ENCODE results near the gene CNEP1R1. TPM values are rescaled to one million over a fixed set of nuclear protein-coding genes. Genes with fewer than 3 reads are reported as not detected.

The CNEP1R1 gene
- total and polyA plus RNA-seq, 2 of the 4 experiments (the other 2 are of a cell fraction) = 16.1 to 22.0 TPM

- Histone ChIP-seq H3K4ac (ENCODE audit: low read depth, low read length) (no peak overlapping the region), H3K4me1 (ENCODE audit: control insufficient read depth, insufficient read depth, low read length) (no peaks in the 10 kb centered on the region), H2AFZ (replicated peaks; ENCODE audit: low read length, poor library complexity) (no peak overlapping the region), H3K18ac (ENCODE audit: low read depth, low read length) (no peak overlapping the region), H3K27ac (ENCODE audit: insufficient read depth, low read length) (no peak overlapping the region), H3K27me3 (ENCODE audit: control insufficient read depth, insufficient read depth, low read length) (peaks cover 3% of the 10 kb centered on the region), H2BK15ac (ENCODE audit: low read depth, low read length) (no peak overlapping the region), H3K9ac (ENCODE audit: low read depth, low read length) (no peak overlapping the region), H2BK120ac (ENCODE audit: low read depth, low read length) (no peak overlapping the region), H4K91ac (ENCODE audit: insufficient read depth, low read depth, low read length) (no peak overlapping the region), H2AK9ac (replicated peaks; ENCODE audit: low read depth, low read length, poor library complexity) (no peak overlapping the region), H3K56ac (ENCODE audit: extremely low read depth, insufficient read depth, low read length) (no peak overlapping the region), H3K9me3 (ENCODE audit: control insufficient read depth, insufficient read depth, low read length) (no peaks in the 10 kb centered on the region), H2BK20ac (ENCODE audit: low read depth, low read length) (no peak overlapping the region), H4K5ac (ENCODE audit: low read depth, low read length) (no peak overlapping the region), H2BK5ac (ENCODE audit: low read depth, low read length, poor library complexity, severe bottlenecking) (no peak overlapping the region), H3K79me1 (ENCODE audit: low read depth in 1 of 2, low read length in 2 of 2) (peaks cover 0 to 2% of the 10 kb centered on the region in 2 experiments; a peak in 1 of 4 replicates), H3K23ac (ENCODE audit: low read depth, low read length) (no peak overlapping the region; the same call in 1 of the 2 replicates), H2AK5ac (ENCODE audit: low read depth, low read length) (no peak overlapping the region), H4K8ac (ENCODE audit: low read depth in 2 of 2, low read length in 2 of 2) (no peak overlapping the region), H3K4me2 (ENCODE audit: low read depth, low read length) (no peak overlapping the region), H3K36me3 (ENCODE audit: control insufficient read depth, insufficient read depth, low read length) (0 out of 2 replicates have a peak, but pooled peaks cover 2% of the 10 kb centered on the region), H3K14ac (replicated peaks; ENCODE audit: low read depth, low read length) (no peak overlapping the region), H3K4me3 (ENCODE audit: insufficient read depth, low read depth, low read length) (no peak overlapping the region), H4K20me1 (ENCODE audit: insufficient read depth, low read length) (no peaks in the 10 kb centered on the region), H3K9me1 (ENCODE audit: insufficient read depth, low read length) (no peaks in the 10 kb centered on the region; the same call in 1 of the 2 replicates)
- ATAC-seq (ENCODE audit: low read depth) (no peak; the same call in 1 of the 2 replicates), DNase-seq (no peak)
- TF ChIP-seq CTCF (conservative IDR thresholded peaks at IDR 0.05; ENCODE audit: low read depth, low read length) (no peak), MXI1 (IDR thresholded peaks at IDR 0.05; ENCODE audit: borderline replicate concordance, low read depth, low read length) (no peak), USF2 (IDR thresholded peaks at IDR 0.05; ENCODE audit: low read depth, low read length) (no peak), MAZ (IDR thresholded peaks at IDR 0.05; ENCODE audit: borderline replicate concordance, low read depth, low read length) (no peak), POLR2A (IDR thresholded peaks at IDR 0.05; ENCODE audit: low read depth, low read length) (no peak)
- ChIA-PET POLR2A (ENCODE audit: unreplicated experiment) (no interaction called here), CTCF (interaction anchor here (2.9 kb wide), 1 partner anchor 15 kb away, joined by 15 read pairs; the partner anchor contains the start of gene CNEP1R1)
- no TSS peak for BruUV-seq (replicated peaks)
- intact Hi-C loops (cut with micrococcal nuclease) = no loop called here
- no CpG with 5 or more reads among the region's 8 CpGs for WGBS, 2 experiments (ENCODE audit: extremely low coverage in 2 of 2, insufficient read length in 1 of 2)
- dilution Hi-C loops (cut with HindIII; ENCODE audit: low sequenced_read_pairs, unreplicated experiment) = no loop called here
- in situ Hi-C loops (cut with MboI; ENCODE audit: low sequenced_read_pairs) = no loop called here
These were observed 15.0 kb downstream of the CNEP1R1 start for GRCh38 chr16:50040018-50040417.
